ENCODE measurements around the gene MANSC4. TPM values are rescaled to one million over a fixed set of nuclear protein-coding genes. Genes with fewer than 3 reads are reported as not detected.

MANSC4 gene
- total and polyA plus RNA-seq, 9 of the 15 experiments (the other 6 are each of a cell fraction or from before 2014, with no cell fraction given), result not detected

DNA sequence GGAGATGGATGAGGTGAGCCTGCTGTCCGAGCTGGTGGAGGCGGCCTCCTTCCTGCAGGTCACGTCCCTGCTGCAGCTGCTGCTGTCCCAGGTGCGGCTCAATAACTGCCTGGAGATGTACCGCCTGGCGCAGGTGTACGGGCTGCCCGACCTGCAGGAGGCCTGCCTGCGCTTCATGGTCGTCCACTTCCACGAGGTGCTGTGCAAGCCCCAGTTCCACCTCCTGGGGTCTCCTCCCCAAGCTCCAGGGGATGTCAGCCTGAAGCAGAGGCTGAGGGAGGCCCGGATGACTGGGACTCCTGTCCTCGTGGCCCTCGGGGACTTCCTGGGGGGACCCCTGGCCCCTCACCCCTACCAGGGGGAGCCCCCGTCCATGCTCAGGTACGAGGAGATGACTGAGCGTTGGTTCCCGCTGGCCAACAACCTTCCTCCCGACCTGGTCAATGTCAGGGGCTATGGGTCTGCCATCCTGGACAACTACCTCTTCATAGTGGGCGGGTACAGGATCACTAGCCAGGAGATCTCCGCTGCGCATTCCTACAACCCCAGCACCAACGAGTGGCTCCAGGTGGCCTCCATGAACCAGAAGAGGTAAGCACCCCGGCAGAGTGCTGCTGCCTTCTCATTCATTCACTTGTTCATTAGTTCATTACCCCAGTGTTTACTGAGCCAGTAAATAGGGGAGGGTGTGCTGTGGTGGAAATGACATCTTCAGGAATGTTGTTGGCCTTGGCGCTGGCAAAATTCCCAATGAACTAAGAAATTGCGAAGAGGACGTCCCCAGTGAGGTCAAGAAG is 774 bp upstream of the MANSC4 start (continued):
- no peak for TF ChIP-seq HLTF (IDR thresholded peaks at IDR 0.05)
- TF ChIP-seq ZNF174 (CRISPR knock-in tag; IDR thresholded peaks at IDR 0.05), result no peak
- no peak for TF ChIP-seq ZNF507 (tag; conservative IDR thresholded peaks at IDR 0.05)
- TF ChIP-seq NFXL1 (CRISPR knock-in tag; IDR thresholded peaks at IDR 0.05), result no peak
- TF ChIP-seq ZNF239 (CRISPR knock-in tag; IDR thresholded peaks at IDR 0.05), result no peak
- no peak for TF ChIP-seq NR3C1 (CRISPR knock-in tag; IDR thresholded peaks at IDR 0.05)
- TF ChIP-seq CXXC5 (CRISPR knock-in tag; IDR thresholded peaks at IDR 0.05), result no peak
- no peak for TF ChIP-seq ZBTB7A (IDR thresholded peaks at IDR 0.05; ENCODE audit: borderline replicate concordance, control insufficient read depth, low read depth, low read length)
- no peak for TF ChIP-seq TAL1 (IDR thresholded peaks at IDR 0.05)
- no peak for TF ChIP-seq ZNF589 (CRISPR knock-in tag; IDR thresholded peaks at IDR 0.05; ENCODE audit: low read depth)
- TF ChIP-seq ZBTB8A (IDR thresholded peaks at IDR 0.05; ENCODE audit: partially characterized antibody), result no peak
- TF ChIP-seq SAFB (IDR thresholded peaks at IDR 0.05; ENCODE audit: borderline replicate concordance, low read depth, low read length), result no peak
- no peak for TF ChIP-seq NFYB (IDR thresholded peaks at IDR 0.05; ENCODE audit: extremely low read depth, insufficient read length)
- no peak for TF ChIP-seq PYGO2 (tag; IDR thresholded peaks at IDR 0.05)
- TF ChIP-seq TEAD2 (tag; IDR thresholded peaks at IDR 0.05), result no peak
- TF ChIP-seq, protein P1, sequence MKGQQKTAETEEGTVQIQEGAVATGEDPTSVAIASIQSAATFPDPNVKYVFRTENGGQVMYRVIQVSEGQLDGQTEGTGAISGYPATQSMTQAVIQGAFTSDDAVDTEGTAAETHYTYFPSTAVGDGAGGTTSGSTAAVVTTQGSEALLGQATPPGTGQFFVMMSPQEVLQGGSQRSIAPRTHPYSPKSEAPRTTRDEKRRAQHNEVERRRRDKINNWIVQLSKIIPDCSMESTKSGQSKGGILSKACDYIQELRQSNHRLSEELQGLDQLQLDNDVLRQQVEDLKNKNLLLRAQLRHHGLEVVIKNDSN (CRISPR knock-in tag; IDR thresholded peaks at IDR 0.05), result 0 out of 2 replicates have a peak, but pooled peaks have one; percentile 16
- TF ChIP-seq MTA2 (IDR thresholded peaks at IDR 0.05; ENCODE audit: low read depth), result no peak
- TF ChIP-seq, protein P2, sequence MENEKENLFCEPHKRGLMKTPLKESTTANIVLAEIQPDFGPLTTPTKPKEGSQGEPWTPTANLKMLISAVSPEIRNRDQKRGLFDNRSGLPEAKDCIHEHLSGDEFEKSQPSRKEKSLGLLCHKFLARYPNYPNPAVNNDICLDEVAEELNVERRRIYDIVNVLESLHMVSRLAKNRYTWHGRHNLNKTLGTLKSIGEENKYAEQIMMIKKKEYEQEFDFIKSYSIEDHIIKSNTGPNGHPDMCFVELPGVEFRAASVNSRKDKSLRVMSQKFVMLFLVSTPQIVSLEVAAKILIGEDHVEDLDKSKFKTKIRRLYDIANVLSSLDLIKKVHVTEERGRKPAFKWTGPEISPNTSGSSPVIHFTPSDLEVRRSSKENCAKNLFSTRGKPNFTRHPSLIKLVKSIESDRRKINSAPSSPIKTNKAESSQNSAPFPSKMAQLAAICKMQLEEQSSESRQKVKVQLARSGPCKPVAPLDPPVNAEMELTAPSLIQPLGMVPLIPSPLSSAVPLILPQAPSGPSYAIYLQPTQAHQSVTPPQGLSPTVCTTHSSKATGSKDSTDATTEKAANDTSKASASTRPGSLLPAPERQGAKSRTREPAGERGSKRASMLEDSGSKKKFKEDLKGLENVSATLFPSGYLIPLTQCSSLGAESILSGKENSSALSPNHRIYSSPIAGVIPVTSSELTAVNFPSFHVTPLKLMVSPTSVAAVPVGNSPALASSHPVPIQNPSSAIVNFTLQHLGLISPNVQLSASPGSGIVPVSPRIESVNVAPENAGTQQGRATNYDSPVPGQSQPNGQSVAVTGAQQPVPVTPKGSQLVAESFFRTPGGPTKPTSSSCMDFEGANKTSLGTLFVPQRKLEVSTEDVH (IDR thresholded peaks at IDR 0.05; ENCODE audit: low read depth, partially characterized antibody), result no peak
- TF ChIP-seq CAMTA2 (CRISPR knock-in tag; conservative IDR thresholded peaks at IDR 0.05), result no peak
- TF ChIP-seq U2AF2 (optimal IDR thresholded peaks at IDR 0.05; ENCODE audit: low read depth, low read length), result no peak
- no peak for TF ChIP-seq ZNF696 (CRISPR knock-in tag; conservative IDR thresholded peaks at IDR 0.05)
- no peak for TF ChIP-seq ZNF695 (CRISPR knock-in tag; IDR thresholded peaks at IDR 0.05)
- no peak for TF ChIP-seq TGIF2 (CRISPR knock-in tag; IDR thresholded peaks at IDR 0.05)

All from K562 (cell line).